ENCODE results near the gene OR10H1.

- TF ChIP-seq CTCF (IDR thresholded peaks at IDR 0.05) (no peak), POLR2A (IDR thresholded peaks at IDR 0.05) (no peak)
Measured at GRCh38 chr19:15788594-15789270, 26.7 kb downstream of the OR10H1 start.

Measured in right lobe of liver (tissue), 4 donors.